Activated CD8-positive, alpha-beta T cell treated with anti-CD3 and anti-CD28 coated beads for 36 hours (primary cell): ENCODE results near the gene SCG2. TPM values are rescaled to one million over a fixed set of nuclear protein-coding genes. Genes with fewer than 3 reads are reported as not detected.
A peak's percentile ranks its signal among the peaks of the same experiment; 100 is the strongest.

Source experiments
- ATAC-seq: fragments of 200-7000 bp; cut with Tn5 transposase; one replicate; pipeline ENCODE4 v1.10.0; 2021; ENCODE audit warnings: mild to moderate bottlenecking, moderate library complexity
- CTCF ChIA-PET: fragments of 350-600 bp; sonication (Branson Sonifier 250); formaldehyde crosslinking; loops from one replicate; lab custom pipeline; 2021; ENCODE audit warnings: antibody characterized with exemption; lab: Charles Lee
- POLR2A ChIA-PET: fragments of 350-600 bp; sonication (Branson Sonifier 250); formaldehyde crosslinking; loops from one replicate; lab custom pipeline; 2021; ENCODE audit warnings: antibody characterized with exemption; lab: Charles Lee
- DNase-seq: peaks from one replicate; pipeline ENCODE4 v3.0.0-alpha.2; 2020
- H3K27ac Mint-ChIP-seq: one replicate; pipeline ENCODE4 v1.8.0; 2021; ENCODE audit warnings: mild to moderate bottlenecking, mixed read lengths
- H3K27me3 Mint-ChIP-seq: one replicate; pipeline ENCODE4 v1.8.0; 2021; ENCODE audit warnings: mixed read lengths
- H3K36me3 Mint-ChIP-seq: one replicate; pipeline ENCODE4 v1.8.0; 2021; ENCODE audit warnings: low read depth, mixed read lengths
- H3K4me1 Mint-ChIP-seq: one replicate; pipeline ENCODE4 v1.8.0; 2021; ENCODE audit warnings: low read depth, mixed read lengths
- H3K4me3 Mint-ChIP-seq: one replicate; pipeline ENCODE4 v1.8.0; 2021; ENCODE audit warnings: mild to moderate bottlenecking, moderate library complexity, mixed read lengths
- H3K9me3 Mint-ChIP-seq: one replicate; pipeline ENCODE4 v1.8.0; 2021; ENCODE audit warnings: mixed read lengths
- CTCF ChIP-seq: fragments of 200-600 bp; IDR thresholded peaks from one replicate; pipeline ENCODE4 v1.8.0; 2022; ENCODE audit warnings: antibody characterized with exemption, mild to moderate bottlenecking
- intact Hi-C: fragments of 100-400 bp; cut with micrococcal nuclease; formaldehyde crosslinking; loops from one replicate; pipeline ENCODE4 v1.10.0; 2022
- total RNA-seq, 2 experiments: library from RNA; stranded (reverse); gene quantifications; one replicate each; pipeline ENCODE4 v1.2.3, GENCODE V29; 2021

Gene SCG2
- total RNA-seq = not detected

GRCh38 chr2:223601932-223602666, at the start of gene SCG2:
TSS of gene SCG2 (minus strand) at chr2:223602361. CDS start at chr2:223599282, 3,079 bp downstream.
- H3K27me3 Mint-ChIP-seq = no peaks in the 10 kb centered on the region
- CTCF ChIA-PET = interaction anchor here (0.6 to 1.0 kb wide), 3 partner anchors 10 to 681 kb away, joined by 3 read pairs; no protein-coding TSS in a partner anchor
- intact Hi-C loops = no loop called here
- ATAC-seq (peak; percentile 73), DNase-seq (peak; percentile 71)
- TF ChIP-seq CTCF = peak; percentile 48
- no peaks in the 10 kb centered on the region for H3K9me3 Mint-ChIP-seq
- no peak within 1 kb of the TSS for H3K4me3 Mint-ChIP-seq
- no peaks in the 10 kb centered on the region for H3K36me3 Mint-ChIP-seq
- H3K27ac Mint-ChIP-seq = no peak within 1 kb of the TSS
- POLR2A ChIA-PET = no interaction called here
- H3K4me1 Mint-ChIP-seq = no peaks in the 10 kb centered on the region

- Mint-ChIP-seq H3K27me3 (peaks cover 6% of the 10 kb centered on the region), H3K9me3 (no peaks in the 10 kb centered on the region), H3K4me3 (no peak overlapping the region), H3K36me3 (no peaks in the 10 kb centered on the region), H3K4me1 (no peaks in the 10 kb centered on the region), H3K27ac (no peak overlapping the region)
- no peak for TF ChIP-seq CTCF
- POLR2A ChIA-PET = no interaction called here
- no peak for ATAC-seq
- DNase-seq = no peak
- intact Hi-C loops = no loop called here
- CTCF ChIA-PET = no interaction called here
Observed at GRCh38 chr2:223649554-223650533, 47.7 kb upstream of the SCG2 start.

DNA sequence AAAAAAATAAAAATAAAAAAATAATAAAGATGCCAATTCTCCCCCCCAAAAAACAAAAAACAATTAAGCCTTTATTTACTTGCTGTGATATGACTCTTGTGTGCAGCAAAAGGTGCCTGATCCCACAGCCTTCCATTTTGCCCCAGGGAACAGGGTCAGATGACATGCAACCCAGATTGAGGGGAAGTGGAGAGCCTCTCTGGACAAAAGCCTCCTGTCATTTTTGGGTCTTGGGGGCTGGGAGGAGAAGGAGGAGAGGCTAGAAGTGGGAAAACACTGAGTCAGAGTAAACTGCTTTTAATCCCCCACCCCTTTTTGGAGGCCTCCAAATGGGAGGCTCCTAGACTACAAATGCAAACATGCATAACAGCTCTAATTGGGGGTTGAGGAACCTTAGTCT, 46.6 kb upstream of the SCG2 start:
- Mint-ChIP-seq H3K27ac (no peak overlapping the region), H3K36me3 (no peaks in the 10 kb centered on the region), H3K27me3 (peaks cover under 1% of the 10 kb centered on the region), H3K4me1 (no peaks in the 10 kb centered on the region), H3K4me3 (no peak overlapping the region), H3K9me3 (no peaks in the 10 kb centered on the region)
- ChIA-PET CTCF (no interaction called here), POLR2A (no interaction called here)
- ATAC-seq (no peak), DNase-seq (no peak)
- no peak for TF ChIP-seq CTCF
- intact Hi-C loops = no loop called here

DNA sequence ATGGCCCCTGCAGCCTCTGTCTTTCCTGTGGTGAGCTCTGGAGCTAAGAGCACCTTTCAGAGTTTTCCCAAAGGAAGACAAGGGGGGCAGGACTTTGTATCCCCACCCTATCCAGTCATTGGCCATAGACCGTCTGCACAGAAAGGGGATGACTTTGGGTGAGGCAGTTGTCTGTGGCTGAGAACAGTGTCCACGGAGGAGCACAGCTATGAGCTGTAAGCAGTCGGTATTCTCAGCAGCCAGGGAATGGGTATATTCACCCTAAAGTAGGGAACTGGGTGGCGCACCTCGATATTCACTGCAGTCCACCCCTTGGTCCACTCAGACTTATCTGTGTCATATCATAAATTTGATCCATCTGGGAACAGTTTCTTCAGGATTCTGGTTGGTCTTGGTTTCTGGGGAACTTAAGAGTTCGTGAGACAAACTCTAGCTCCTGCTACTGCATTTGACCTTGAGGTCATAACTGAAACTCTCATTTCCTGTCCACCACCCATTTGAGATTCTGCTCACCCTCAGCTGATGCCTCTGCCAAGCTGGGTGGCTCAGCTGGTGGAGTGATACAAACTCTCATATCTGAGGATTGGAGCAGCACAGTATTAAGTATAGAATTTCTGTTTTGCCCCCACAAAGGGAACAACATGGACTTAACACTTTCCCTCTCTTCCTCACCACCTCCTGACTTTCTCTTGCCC, 45.2 kb upstream of the SCG2 start:
- H3K4me3 Mint-ChIP-seq = no peak overlapping the region
- no peak overlapping the region for H3K27ac Mint-ChIP-seq
- intact Hi-C loops = no loop called here
- ChIA-PET CTCF (no interaction called here), POLR2A (interaction anchor here (1.2 kb wide), 1 partner anchor 21 kb away, joined by 3 read pairs; no protein-coding TSS in a partner anchor)
- DNase-seq (no peak), ATAC-seq (no peak)
- no peaks in the 10 kb centered on the region for H3K27me3 Mint-ChIP-seq
- no peaks in the 10 kb centered on the region for H3K4me1 Mint-ChIP-seq
- no peaks in the 10 kb centered on the region for H3K36me3 Mint-ChIP-seq
- H3K9me3 Mint-ChIP-seq = no peaks in the 10 kb centered on the region
- TF ChIP-seq CTCF = no peak
